NT2/D1 (cell line): ENCODE data around the gene KIF2A.

ENCODE experiments used
- DNase-seq: peaks from one replicate; pipeline ENCODE4 v3.0.0-alpha.2; 2011; ENCODE audit warnings: low read depth, low spot score
- H3K27me3 ChIP-seq: 2 replicates; pipeline ENCODE4 v1.6.0; 2011; ENCODE audit warnings: mild to moderate bottlenecking; ENCODE audit not compliant: insufficient read length, insufficient read depth
- H3K36me3 ChIP-seq: 2 replicates; pipeline ENCODE4 v1.6.1; 2011; ENCODE audit warnings: mild to moderate bottlenecking, low read length, mixed read lengths; ENCODE audit not compliant: insufficient read depth, insufficient read length
- H3K4me1 ChIP-seq: 2 replicates; pipeline ENCODE4 v1.5.1; 2011; ENCODE audit not compliant: insufficient read depth, insufficient read length
- H3K4me3 ChIP-seq: 2 replicates; pipeline ENCODE4 v1.5.1; 2011; ENCODE audit warnings: low read depth; ENCODE audit not compliant: insufficient read length
- H3K9ac ChIP-seq: 2 replicates; pipeline ENCODE4 v1.6.0; 2011; ENCODE audit warnings: low read depth; ENCODE audit not compliant: insufficient read length
- H3K9me3 ChIP-seq: 2 replicates; pipeline ENCODE4 v1.5.1; 2011; ENCODE audit warnings: mild to moderate bottlenecking, low read length; ENCODE audit not compliant: insufficient read depth
- SUZ12 ChIP-seq: IDR thresholded peaks from 2 replicates; pipeline ENCODE4 v1.6.1; 2011; ENCODE audit not compliant: insufficient read length, insufficient read depth; ENCODE audit errors: extremely low read depth
- YY1 ChIP-seq: IDR thresholded peaks from 2 replicates; pipeline ENCODE4 v1.6.1; 2011; ENCODE audit not compliant: insufficient read length, insufficient read depth
- ZNF274 ChIP-seq: IDR thresholded peaks from 2 replicates; pipeline ENCODE4 v1.6.1; 2011; ENCODE audit warnings: mild to moderate bottlenecking, low read depth, low read length

The KIF2A gene

GRCh38 chr5:62419609-62420008 is 113.6 kb downstream of the KIF2A start:
- no peak overlapping the region for H3K9ac ChIP-seq
- DNase-seq = no peak
- no peaks in the 10 kb centered on the region for H3K27me3 ChIP-seq
- TF ChIP-seq ZNF274 (no peak), YY1 (no peak), SUZ12 (no peak)
- H3K36me3 ChIP-seq = peaks cover 2% of the 10 kb centered on the region
- H3K9me3 ChIP-seq = no peaks in the 10 kb centered on the region
- H3K4me1 ChIP-seq = no peaks in the 10 kb centered on the region
- H3K4me3 ChIP-seq = no peak overlapping the region

GRCh38 chr5:62421414-62421813 is 115.4 kb downstream of the KIF2A start:
- H3K9me3 ChIP-seq = no peaks in the 10 kb centered on the region
- H3K4me1 ChIP-seq = no peaks in the 10 kb centered on the region
- TF ChIP-seq ZNF274 = no peak
- no peak for TF ChIP-seq YY1
- TF ChIP-seq SUZ12 = no peak
- no peak overlapping the region for H3K9ac ChIP-seq
- H3K36me3 ChIP-seq = peaks cover 2% of the 10 kb centered on the region
- no peak overlapping the region for H3K4me3 ChIP-seq
- DNase-seq = no peak
- H3K27me3 ChIP-seq = no peaks in the 10 kb centered on the region

- Histone ChIP-seq H3K36me3 (peaks cover 4% of the 10 kb centered on the region), H3K4me1 (no peaks in the 10 kb centered on the region), H3K9me3 (no peaks in the 10 kb centered on the region), H3K4me3 (no peak overlapping the region), H3K9ac (no peak overlapping the region), H3K27me3 (no peaks in the 10 kb centered on the region)
- TF ChIP-seq YY1 (no peak), ZNF274 (no peak)
- no peak for DNase-seq
Measured at GRCh38 chr5:62424763-62425162, 118.8 kb downstream of the KIF2A start.

GRCh38 chr5:62431735-62432620 is 126.0 kb downstream of the KIF2A start:
- peaks cover 3% of the 10 kb centered on the region for H3K36me3 ChIP-seq
- DNase-seq = no peak
- H3K9me3 ChIP-seq = no peaks in the 10 kb centered on the region
- no peaks in the 10 kb centered on the region for H3K4me1 ChIP-seq
- no peak overlapping the region for H3K4me3 ChIP-seq
- TF ChIP-seq YY1 = no peak
- TF ChIP-seq SUZ12 = no peak
- no peak for TF ChIP-seq ZNF274
- no peaks in the 10 kb centered on the region for H3K27me3 ChIP-seq
- no peak overlapping the region for H3K9ac ChIP-seq

GRCh38 chr5:62432621-62433064 is 126.6 kb downstream of the KIF2A start:
- H3K27me3 ChIP-seq = no peaks in the 10 kb centered on the region

More at GRCh38 chr5:62432621-62433064, 126.6 kb downstream of the KIF2A start:
- TF ChIP-seq YY1 (no peak), SUZ12 (no peak), ZNF274 (no peak)
- no peak overlapping the region for H3K4me3 ChIP-seq
- no peaks in the 10 kb centered on the region for H3K4me1 ChIP-seq
- no peak for DNase-seq
- no peak overlapping the region for H3K9ac ChIP-seq
- H3K36me3 ChIP-seq = peaks cover 3% of the 10 kb centered on the region
- no peaks in the 10 kb centered on the region for H3K9me3 ChIP-seq
